DND-41 (cell line): ENCODE data around the gene MATN1.

ENCODE experiments used
- CTCF ChIP-seq: IDR thresholded peaks from 2 replicates; pipeline ENCODE4 v1.5.1; 2012; ENCODE audit warnings: borderline replicate concordance, low read length, moderate library complexity, mild to moderate bottlenecking; ENCODE audit not compliant: poor library complexity, severe bottlenecking; ENCODE audit errors: extremely low read depth
- EZH2 ChIP-seq: IDR thresholded peaks from 3 replicates; pipeline ENCODE4 v1.6.1; 2012; ENCODE audit warnings: borderline replicate concordance, low read depth, mild to moderate bottlenecking, moderate library complexity, low read length, inconsistent platforms; ENCODE audit not compliant: severe bottlenecking

GRCh38 chr1:30754684-30755171 is 31.3 kb upstream of the MATN1 start:
- TF ChIP-seq EZH2, result no peak
- TF ChIP-seq CTCF, result no peak
